ENCODE results near the gene DNMT3B.

DNMT3B gene

DNA sequence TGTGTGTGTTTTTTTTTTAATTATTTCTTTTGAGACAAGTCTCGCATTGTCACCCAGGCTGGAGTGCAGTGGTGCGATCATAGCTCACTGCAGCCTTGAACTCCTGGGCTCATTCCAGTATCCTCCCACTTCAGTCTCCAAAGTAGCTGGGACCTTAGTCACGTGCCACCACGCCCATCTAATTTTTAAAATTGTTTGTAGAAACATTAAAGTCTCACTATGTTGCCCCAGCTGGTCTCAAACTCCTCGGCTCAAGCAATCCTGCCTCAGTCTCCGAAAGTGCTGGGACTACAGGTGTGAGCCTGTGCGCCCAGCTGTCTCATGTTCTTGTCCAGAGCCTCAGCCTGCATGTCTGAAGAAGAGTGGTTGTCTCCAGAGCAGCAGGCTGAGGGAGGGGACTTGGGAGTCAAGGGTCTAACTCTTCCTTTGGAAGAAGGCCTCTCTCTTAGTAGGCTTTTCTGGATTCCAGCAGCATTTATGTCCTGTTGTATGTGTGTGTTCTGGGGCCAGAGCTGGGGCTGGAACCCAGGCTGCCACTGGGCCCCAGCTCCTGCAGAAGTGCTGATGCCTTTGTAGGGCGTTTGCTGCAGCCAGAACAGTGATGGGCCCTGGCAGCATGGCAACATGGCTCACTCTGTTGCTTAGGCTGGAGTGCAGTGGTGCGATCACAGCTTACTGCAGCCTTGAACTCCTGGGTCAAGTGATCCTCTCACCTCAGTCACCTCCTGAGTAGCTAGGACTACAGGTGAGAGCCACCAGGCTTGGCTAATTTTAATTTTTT lies 5.4 kb downstream of the DNMT3B start:
- no peak for ATAC-seq
- TF ChIP-seq ISL1 (CRISPR knock-in tag; IDR thresholded peaks at IDR 0.05), result no peak
- no peak for TF ChIP-seq CSRNP3 (CRISPR knock-in tag; IDR thresholded peaks at IDR 0.05)
- no peak for TF ChIP-seq CSDC2 (CRISPR knock-in tag; IDR thresholded peaks at IDR 0.05)
- no peak for TF ChIP-seq TOX (CRISPR knock-in tag; IDR thresholded peaks at IDR 0.05; ENCODE audit: borderline replicate concordance)

DNA sequence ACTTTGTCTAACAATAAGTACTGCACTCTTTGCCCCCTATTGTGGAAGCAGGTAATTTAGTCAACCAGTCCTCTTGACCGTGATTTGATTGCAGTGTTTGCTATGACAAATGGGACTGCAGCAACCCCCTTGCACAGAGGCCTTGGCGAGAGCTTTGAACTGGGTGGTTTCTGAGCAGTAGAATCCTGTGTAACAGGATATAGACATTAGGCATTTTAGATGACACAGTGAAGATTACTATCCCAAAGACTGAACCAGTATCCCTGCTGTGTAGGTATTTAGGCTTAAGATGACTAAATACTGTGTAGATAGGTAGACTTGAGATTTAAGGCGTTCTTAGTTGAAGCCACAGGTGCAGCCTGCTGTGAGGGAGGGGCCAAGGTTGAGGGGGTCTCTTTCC lies 9.9 kb downstream of the DNMT3B start:
- TF ChIP-seq CSDC2 (CRISPR knock-in tag; IDR thresholded peaks at IDR 0.05), result no peak
- no peak for TF ChIP-seq ISL1 (CRISPR knock-in tag; IDR thresholded peaks at IDR 0.05)
- TF ChIP-seq, protein P1, sequence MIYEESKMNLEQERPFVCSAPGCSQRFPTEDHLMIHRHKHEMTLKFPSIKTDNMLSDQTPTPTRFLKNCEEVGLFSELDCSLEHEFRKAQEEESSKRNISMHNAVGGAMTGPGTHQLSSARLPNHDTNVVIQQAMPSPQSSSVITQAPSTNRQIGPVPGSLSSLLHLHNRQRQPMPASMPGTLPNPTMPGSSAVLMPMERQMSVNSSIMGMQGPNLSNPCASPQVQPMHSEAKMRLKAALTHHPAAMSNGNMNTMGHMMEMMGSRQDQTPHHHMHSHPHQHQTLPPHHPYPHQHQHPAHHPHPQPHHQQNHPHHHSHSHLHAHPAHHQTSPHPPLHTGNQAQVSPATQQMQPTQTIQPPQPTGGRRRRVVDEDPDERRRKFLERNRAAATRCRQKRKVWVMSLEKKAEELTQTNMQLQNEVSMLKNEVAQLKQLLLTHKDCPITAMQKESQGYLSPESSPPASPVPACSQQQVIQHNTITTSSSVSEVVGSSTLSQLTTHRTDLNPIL (CRISPR knock-in tag; IDR thresholded peaks at IDR 0.05; ENCODE audit: low read depth), result no peak
- no peak for TF ChIP-seq CSRNP3 (CRISPR knock-in tag; IDR thresholded peaks at IDR 0.05)
- TF ChIP-seq BACH2 (CRISPR knock-in tag; IDR thresholded peaks at IDR 0.05; ENCODE audit: borderline replicate concordance), result no peak
- no peak for ATAC-seq

GRCh38 chr20:32773223-32773622 lies 11.0 kb downstream of the DNMT3B start:
- no peak for ATAC-seq
- TF ChIP-seq OSR1 (CRISPR knock-in tag; IDR thresholded peaks at IDR 0.05) (no peak), PPARA (CRISPR knock-in tag; IDR thresholded peaks at IDR 0.05; ENCODE audit: borderline replicate concordance) (no peak), ZC3H10 (CRISPR knock-in tag; IDR thresholded peaks at IDR 0.05) (no peak), POU6F1 (CRISPR knock-in tag; IDR thresholded peaks at IDR 0.05; ENCODE audit: borderline replicate concordance, low read depth) (no peak), ZNF70 (CRISPR knock-in tag; IDR thresholded peaks at IDR 0.05) (no peak), TSHZ2 (CRISPR knock-in tag; IDR thresholded peaks at IDR 0.05) (no peak), GLIS3 (CRISPR knock-in tag; IDR thresholded peaks at IDR 0.05) (no peak), ISL1 (CRISPR knock-in tag; IDR thresholded peaks at IDR 0.05) (no peak), CSRNP3 (CRISPR knock-in tag; IDR thresholded peaks at IDR 0.05) (no peak), TOX (CRISPR knock-in tag; IDR thresholded peaks at IDR 0.05; ENCODE audit: borderline replicate concordance) (no peak), ESRRG (CRISPR knock-in tag; IDR thresholded peaks at IDR 0.05) (no peak), TCF4 (CRISPR knock-in tag; IDR thresholded peaks at IDR 0.05; ENCODE audit: borderline replicate concordance) (no peak), SNAI2 (CRISPR knock-in tag; IDR thresholded peaks at IDR 0.05) (no peak), ZNF8 (CRISPR knock-in tag; IDR thresholded peaks at IDR 0.05) (no peak), ZFP3 (CRISPR knock-in tag; IDR thresholded peaks at IDR 0.05) (no peak)
- TF ChIP-seq, protein P1 (CRISPR knock-in tag; IDR thresholded peaks at IDR 0.05; ENCODE audit: low read depth), result no peak
- TF ChIP-seq, protein P2, sequence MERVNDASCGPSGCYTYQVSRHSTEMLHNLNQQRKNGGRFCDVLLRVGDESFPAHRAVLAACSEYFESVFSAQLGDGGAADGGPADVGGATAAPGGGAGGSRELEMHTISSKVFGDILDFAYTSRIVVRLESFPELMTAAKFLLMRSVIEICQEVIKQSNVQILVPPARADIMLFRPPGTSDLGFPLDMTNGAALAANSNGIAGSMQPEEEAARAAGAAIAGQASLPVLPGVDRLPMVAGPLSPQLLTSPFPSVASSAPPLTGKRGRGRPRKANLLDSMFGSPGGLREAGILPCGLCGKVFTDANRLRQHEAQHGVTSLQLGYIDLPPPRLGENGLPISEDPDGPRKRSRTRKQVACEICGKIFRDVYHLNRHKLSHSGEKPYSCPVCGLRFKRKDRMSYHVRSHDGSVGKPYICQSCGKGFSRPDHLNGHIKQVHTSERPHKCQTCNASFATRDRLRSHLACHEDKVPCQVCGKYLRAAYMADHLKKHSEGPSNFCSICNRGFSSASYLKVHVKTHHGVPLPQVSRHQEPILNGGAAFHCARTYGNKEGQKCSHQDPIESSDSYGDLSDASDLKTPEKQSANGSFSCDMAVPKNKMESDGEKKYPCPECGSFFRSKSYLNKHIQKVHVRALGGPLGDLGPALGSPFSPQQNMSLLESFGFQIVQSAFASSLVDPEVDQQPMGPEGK (CRISPR knock-in tag; IDR thresholded peaks at IDR 0.05; ENCODE audit: borderline replicate concordance), result no peak
